Sigmoid colon (tissue), 7 donors: ENCODE data around the gene CLTB. TPM values are rescaled to one million over a fixed set of nuclear protein-coding genes. Genes with fewer than 3 reads are reported as not detected.

Experiments
- DNase-seq: peaks from one replicate; pipeline ENCODE4 v3.0.0-alpha.2; 2019
- H3K27ac ChIP-seq, 4 donors: fragments of 200-600 bp; sonication (generic); one replicate each; pipeline ENCODE4 v1.5.1; 2016 to 2019; ENCODE audit warnings: mild to moderate bottlenecking in 1 of 4
- H3K27me3 ChIP-seq, 3 donors: fragments of 200-600 bp; sonication (generic); one replicate each; pipeline ENCODE4 v1.5.1; 2019; ENCODE audit warnings: mild to moderate bottlenecking in 1 of 3
- H3K36me3 ChIP-seq, 4 donors: fragments of 200-600 bp; sonication (generic); one replicate each; pipeline ENCODE4 v1.5.1; 2016 to 2019
- H3K4me1 ChIP-seq, 4 donors: fragments of 200-600 bp; sonication (generic); one replicate each; pipeline ENCODE4 v1.5.1; 2017 to 2019
- H3K4me3 ChIP-seq, 4 donors: fragments of 200-600 bp; sonication (generic); one replicate each; pipeline ENCODE4 v1.5.1; 2017 to 2019; ENCODE audit warnings: mild to moderate bottlenecking in 2 of 4, moderate library complexity in 1 of 4
- H3K9me3 ChIP-seq, 4 donors: fragments of 200-600 bp in 3 of 4; sonication (generic) in 3 of 4; one replicate each; pipeline versions ENCODE4 v1.5.1 to v1.6.1; 2013 to 2019
- EP300 ChIP-seq, 4 donors: sonication (generic); formaldehyde crosslinking; IDR thresholded peaks; one replicate each; pipeline ENCODE4 v1.6.1; 2017; ENCODE audit warnings: antibody characterized with exemption in 4 of 4
- POLR2A ChIP-seq, 2 donors: fragments of 450-650 bp; IDR thresholded peaks; one replicate each; pipeline ENCODE4 v1.6.1; 2016; ENCODE audit warnings: antibody characterized with exemption in 2 of 2, mild to moderate bottlenecking in 2 of 2, moderate library complexity in 2 of 2
- POLR2AphosphoS5 ChIP-seq, 4 donors: sonication (generic); formaldehyde crosslinking; IDR thresholded peaks; one replicate each; pipeline ENCODE4 v1.6.1; 2017; ENCODE audit warnings: antibody characterized with exemption in 4 of 4
- WGBS, 2 donors: extraction: QIAGEN DNeasy Blood & Tissue Kit; methylation state at CpG; one replicate each; pipeline ENCODE4 v1.1.7; 2013; 5-methylcytosine and 5-hydroxymethylcytosine counted together
- intact Hi-C: fragments of 100-400 bp; cut with DNase I; formaldehyde crosslinking; loops from one replicate; pipeline ENCODE4 v1.15.1; 2023
- polyA plus RNA-seq, 3 donors: library from polyadenylated mRNA; stranded (reverse); fragments of 200-250 nt; gene quantifications; one replicate each; pipeline ENCODE4 v1.2.3, GENCODE V29; 2013
- total RNA-seq, 4 donors: library from RNA; depleted of rRNA; stranded (reverse); fragments of >200 nt; gene quantifications; one replicate each; pipeline ENCODE4 v1.1.0, GENCODE V29; 2016
- TF ChIP-seq, protein P1 (sequence below), 4 experiments: fragments of 450-650 bp in 3 of 4; fragments of 200-600 bp in 1 of 4; IDR thresholded peaks; one replicate each; pipeline ENCODE4 v1.5.1; 2016 to 2019; ENCODE audit warnings: antibody characterized with exemption in 4 of 4, mild to moderate bottlenecking in 3 of 4, moderate library complexity in 2 of 4
- donor health status: healthy with polysubstance abuse.
- donor health status: Bipolar disorder and iron deficiency.
- donor health status: healthy.

CLTB gene
- total and polyA plus RNA-seq, 7 donors = 129 to 403 (median 163) TPM

DNA sequence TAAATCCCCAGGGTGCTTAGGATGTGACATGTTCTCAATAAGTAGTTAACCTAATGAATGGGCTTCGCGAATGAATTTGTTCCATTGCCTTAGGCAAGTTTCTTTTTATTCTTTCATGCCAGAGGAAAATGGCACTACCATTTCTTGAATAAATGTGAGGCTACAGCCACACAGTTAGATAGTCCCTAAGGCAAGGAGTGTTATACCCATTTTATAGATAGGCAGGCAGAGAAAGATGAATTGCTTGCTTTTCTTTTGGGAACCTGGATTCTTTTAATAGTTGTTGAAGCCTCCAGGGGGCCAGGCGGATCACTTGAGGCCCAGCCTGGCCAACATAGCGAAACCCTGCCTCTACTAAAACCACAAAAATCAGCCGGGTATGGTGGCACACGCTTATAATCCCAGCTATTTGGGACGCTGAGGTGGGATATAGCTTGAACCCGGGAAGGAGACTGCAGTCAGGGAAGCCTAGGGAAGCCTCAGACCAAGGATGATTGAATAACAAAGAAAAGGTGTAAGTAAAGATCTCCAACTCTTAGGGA is 28.9 kb downstream of the CLTB start:
- intact Hi-C loops = loop anchor here (10.0 kb wide), 2 partner anchors 147 to 257 kb away; partner anchors contain the start of genes RNF44 and TSPAN17
- TF ChIP-seq, protein P1, sequence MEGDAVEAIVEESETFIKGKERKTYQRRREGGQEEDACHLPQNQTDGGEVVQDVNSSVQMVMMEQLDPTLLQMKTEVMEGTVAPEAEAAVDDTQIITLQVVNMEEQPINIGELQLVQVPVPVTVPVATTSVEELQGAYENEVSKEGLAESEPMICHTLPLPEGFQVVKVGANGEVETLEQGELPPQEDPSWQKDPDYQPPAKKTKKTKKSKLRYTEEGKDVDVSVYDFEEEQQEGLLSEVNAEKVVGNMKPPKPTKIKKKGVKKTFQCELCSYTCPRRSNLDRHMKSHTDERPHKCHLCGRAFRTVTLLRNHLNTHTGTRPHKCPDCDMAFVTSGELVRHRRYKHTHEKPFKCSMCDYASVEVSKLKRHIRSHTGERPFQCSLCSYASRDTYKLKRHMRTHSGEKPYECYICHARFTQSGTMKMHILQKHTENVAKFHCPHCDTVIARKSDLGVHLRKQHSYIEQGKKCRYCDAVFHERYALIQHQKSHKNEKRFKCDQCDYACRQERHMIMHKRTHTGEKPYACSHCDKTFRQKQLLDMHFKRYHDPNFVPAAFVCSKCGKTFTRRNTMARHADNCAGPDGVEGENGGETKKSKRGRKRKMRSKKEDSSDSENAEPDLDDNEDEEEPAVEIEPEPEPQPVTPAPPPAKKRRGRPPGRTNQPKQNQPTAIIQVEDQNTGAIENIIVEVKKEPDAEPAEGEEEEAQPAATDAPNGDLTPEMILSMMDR (IDR thresholded peaks at IDR 0.05) = no peak
- TF ChIP-seq POLR2A (IDR thresholded peaks at IDR 0.05) (no peak), EP300 (IDR thresholded peaks at IDR 0.05) (no peak), POLR2AphosphoS5 (IDR thresholded peaks at IDR 0.05) (no peak)
- Histone ChIP-seq H3K4me3 (peak overlapping the region; percentile 57 to 65 (median 61)), H3K27ac (peak overlapping the region in 2 of 4 donors; percentile 88 to 94), H3K27me3 (no peaks in the 10 kb centered on the region), H3K36me3 (peaks cover 10 to 63% (median 39%) of the 10 kb centered on the region in 4 donors), H3K4me1 (peaks cover 0 to 30% (median 25%) of the 10 kb centered on the region in 4 donors), H3K9me3 (no peaks in the 10 kb centered on the region)
- DNase-seq = no peak
- 31 to 35% methylated on average over 8 of the region's 8 CpGs for WGBS, 2 donors

DNA sequence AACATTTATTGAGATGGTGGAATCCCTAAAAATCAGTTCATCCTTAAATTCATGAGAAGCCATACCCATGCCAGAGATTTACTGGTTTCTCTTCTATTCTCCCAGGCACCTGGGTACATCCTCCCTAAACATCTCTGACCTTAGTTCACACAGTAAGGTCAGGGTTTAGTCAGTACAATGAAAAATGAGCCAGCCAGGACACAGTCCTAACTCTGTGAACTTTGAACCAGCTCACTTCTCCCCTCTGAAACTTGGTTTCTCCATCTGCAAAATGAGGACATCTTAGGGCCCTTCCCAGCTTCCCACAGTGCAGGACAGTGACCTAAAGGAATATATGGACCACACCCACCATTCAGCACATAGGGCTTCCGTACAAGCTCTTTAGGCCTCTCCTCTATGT is 29.8 kb downstream of the CLTB start:
- Histone ChIP-seq H3K36me3 (peaks cover 10 to 59% (median 29%) of the 10 kb centered on the region in 4 donors), H3K4me3 (no peak overlapping the region), H3K4me1 (peaks cover 0 to 37% (median 32%) of the 10 kb centered on the region in 4 donors), H3K27ac (no peak overlapping the region), H3K9me3 (no peaks in the 10 kb centered on the region), H3K27me3 (no peaks in the 10 kb centered on the region)
- TF ChIP-seq POLR2A (IDR thresholded peaks at IDR 0.05) (no peak), EP300 (IDR thresholded peaks at IDR 0.05) (no peak), POLR2AphosphoS5 (IDR thresholded peaks at IDR 0.05) (no peak)
- TF ChIP-seq, protein P1 (IDR thresholded peaks at IDR 0.05) = no peak
- DNase-seq = no peak
- intact Hi-C loops = loop anchor here (10.0 kb wide), 2 partner anchors 148 to 258 kb away; partner anchors contain the start of genes RNF44 and TSPAN17
- WGBS, 2 donors = 36 to 79% methylated on average over 1 of the region's 1 CpG

DNA sequence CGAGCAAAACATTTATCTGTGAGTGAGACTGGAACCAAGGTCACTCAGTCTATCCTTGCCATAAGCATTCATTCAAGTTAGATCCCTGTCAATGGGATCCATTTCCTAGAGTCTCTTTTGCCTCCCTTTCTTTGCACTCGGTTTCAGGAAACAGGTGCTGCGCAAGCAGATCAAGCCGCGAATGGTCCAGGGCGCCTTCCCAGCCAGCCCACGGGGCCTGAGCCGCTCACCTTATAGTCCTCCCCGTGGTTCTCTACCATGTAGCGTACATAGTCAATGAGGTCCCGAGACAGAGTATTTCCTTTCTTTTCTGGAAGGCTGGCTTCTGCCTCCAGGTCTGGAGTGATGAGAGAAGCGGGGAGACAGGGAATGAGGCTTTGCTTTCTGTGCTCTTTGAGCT is 31.3 kb downstream of the CLTB start:
- Histone ChIP-seq H3K4me3 (no peak overlapping the region), H3K9me3 (no peaks in the 10 kb centered on the region), H3K36me3 (peaks cover 5 to 49% (median 22%) of the 10 kb centered on the region in 4 donors), H3K27ac (no peak overlapping the region), H3K4me1 (peaks cover 0 to 44% (median 38%) of the 10 kb centered on the region in 4 donors), H3K27me3 (no peaks in the 10 kb centered on the region)
- 88 to 95% methylated on average over 12 of the region's 12 CpGs for WGBS, 2 donors
- intact Hi-C loops = loop anchor here (2.0 to 10.0 kb wide), 3 partner anchors 18 to 260 kb away; partner anchors contain the start of genes RNF44 and TSPAN17
- DNase-seq = no peak
- TF ChIP-seq EP300 (IDR thresholded peaks at IDR 0.05) (no peak), POLR2AphosphoS5 (IDR thresholded peaks at IDR 0.05) (no peak), POLR2A (IDR thresholded peaks at IDR 0.05) (no peak)
- TF ChIP-seq, protein P1 (IDR thresholded peaks at IDR 0.05) = no peak

DNA sequence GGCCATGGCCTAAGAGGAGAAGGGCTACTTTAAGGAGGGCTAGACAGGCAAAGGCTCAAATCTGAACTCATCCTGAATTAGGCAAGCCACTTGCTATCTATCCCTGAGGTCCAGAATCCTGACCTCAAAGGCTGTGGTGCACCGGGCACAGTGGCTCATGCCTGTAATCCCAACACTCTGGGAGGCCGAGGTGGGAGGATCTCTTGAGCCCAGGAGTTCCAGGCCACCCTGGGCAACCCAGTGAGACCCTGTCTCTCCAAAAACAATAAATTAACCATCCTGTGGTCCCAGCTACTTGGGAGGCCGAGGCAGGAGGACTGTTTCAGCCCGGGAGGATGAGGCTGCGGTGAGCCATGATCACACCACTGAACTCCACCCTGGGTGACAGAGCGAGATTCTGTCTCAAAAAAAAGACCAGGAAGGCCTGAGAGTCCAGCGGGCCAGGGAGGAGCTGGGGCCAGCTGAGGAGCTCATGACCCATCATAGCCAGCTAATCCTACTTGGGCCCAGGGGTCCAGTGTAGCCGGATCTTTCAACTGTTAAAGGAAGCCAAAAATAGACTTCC is 31.9 kb downstream of the CLTB start:
- H3K36me3 ChIP-seq = peaks cover 5 to 49% (median 22%) of the 10 kb centered on the region in 4 donors
- TF ChIP-seq POLR2A (IDR thresholded peaks at IDR 0.05) (no peak), EP300 (IDR thresholded peaks at IDR 0.05) (no peak), POLR2AphosphoS5 (IDR thresholded peaks at IDR 0.05) (no peak)
- TF ChIP-seq, protein P1 (IDR thresholded peaks at IDR 0.05) = no peak
- H3K9me3 ChIP-seq = no peaks in the 10 kb centered on the region
- intact Hi-C loops = loop anchor here (2.0 to 10.0 kb wide), 3 partner anchors 18 to 260 kb away; partner anchors contain the start of genes RNF44 and TSPAN17
- no peak for DNase-seq
- WGBS, 2 donors = 93 to 95% methylated on average over 8 of the region's 8 CpGs
- no peak overlapping the region for H3K4me3 ChIP-seq
- H3K4me1 ChIP-seq = peaks cover 0 to 39% (median 32%) of the 10 kb centered on the region in 4 donors
- no peak overlapping the region for H3K27ac ChIP-seq
- H3K27me3 ChIP-seq = no peaks in the 10 kb centered on the region
